Measurements from ENCODE around the gene PIH1D1. TPM values are rescaled to one million over a fixed set of nuclear protein-coding genes. Genes with fewer than 3 reads are reported as not detected.

Gene PIH1D1
- total RNA-seq, 1 donor from 2014 or later, result 54.6 TPM

DNA sequence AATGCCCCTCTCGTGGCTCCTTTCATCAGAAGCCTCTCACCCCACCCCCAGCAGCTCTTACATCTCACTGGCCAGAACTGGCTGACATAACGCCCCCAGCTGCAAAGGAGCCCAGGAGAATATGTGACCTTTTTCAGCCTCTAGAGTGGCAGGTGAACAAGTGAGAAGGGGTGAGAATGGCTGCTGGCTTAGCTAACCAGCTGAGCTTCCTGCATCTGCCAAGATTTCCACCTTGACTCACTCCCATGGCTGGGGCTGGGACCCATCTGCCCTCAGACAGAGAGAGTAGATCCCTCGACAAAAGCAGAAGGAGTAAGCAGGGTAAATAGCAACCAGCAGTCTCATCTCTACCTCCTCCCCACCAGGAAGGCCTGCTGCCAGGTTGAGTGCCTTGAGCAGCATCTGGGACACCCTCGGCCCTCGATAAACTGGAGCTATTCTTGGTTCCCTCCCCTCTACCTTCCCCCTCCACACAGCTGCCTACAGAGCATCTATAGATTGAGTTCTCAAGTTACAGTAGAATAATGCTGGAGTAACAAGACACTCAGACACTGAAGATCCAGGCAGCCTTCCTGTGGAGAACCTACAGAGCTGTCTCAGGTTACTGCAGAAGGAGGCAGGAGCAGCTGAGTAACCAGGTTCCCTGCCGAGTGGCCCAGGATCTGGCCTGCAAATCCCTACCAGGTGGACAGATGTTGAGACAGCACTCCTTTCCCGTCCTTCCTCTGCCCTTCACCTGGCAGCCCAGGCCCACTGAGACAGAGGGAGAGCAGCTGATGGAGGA, 48.0 kb downstream of the PIH1D1 start:
- peak overlapping the region; percentile 59 for H3K27ac Mint-ChIP-seq (ENCODE audit: unreplicated experiment)
- no peak overlapping the region for H3K4me3 Mint-ChIP-seq (ENCODE audit: unreplicated experiment)
- no peaks in the 10 kb centered on the region for H3K36me3 Mint-ChIP-seq (ENCODE audit: low read depth)
- no peak for TF ChIP-seq CTCF (IDR thresholded peaks at IDR 0.05)
- H3K27me3 Mint-ChIP-seq (ENCODE audit: low read depth), result peaks cover 2% of the 10 kb centered on the region
- DNase-seq (ENCODE audit: low spot score), result no peak
- H3K9me3 Mint-ChIP-seq (ENCODE audit: low read depth), result no peaks in the 10 kb centered on the region
- H3K4me1 Mint-ChIP-seq (ENCODE audit: low read depth), result peaks cover 7% of the 10 kb centered on the region

DNA sequence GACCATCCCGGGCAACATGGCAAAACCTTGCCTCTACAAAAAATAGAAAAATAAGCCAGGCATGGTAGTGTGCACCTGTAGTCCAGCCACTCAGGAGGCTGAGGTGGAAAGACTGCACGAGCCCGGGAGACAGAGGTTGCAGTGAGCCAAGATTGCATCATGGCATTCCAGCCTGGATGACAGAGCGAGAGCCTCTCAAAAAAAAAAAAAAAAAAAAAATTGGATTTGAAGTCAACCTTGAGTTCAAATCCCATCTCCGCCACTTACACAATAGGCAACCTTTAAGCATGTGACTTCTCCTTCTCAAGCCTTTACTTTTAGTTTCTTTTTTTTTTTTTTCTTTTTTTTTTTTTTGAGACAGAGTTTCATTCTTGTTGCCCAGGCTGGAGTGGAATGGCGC, 51.6 kb downstream of the PIH1D1 start:
- Mint-ChIP-seq H3K4me3 (ENCODE audit: unreplicated experiment) (no peak overlapping the region), H3K4me1 (ENCODE audit: low read depth) (peaks cover 7% of the 10 kb centered on the region), H3K9me3 (ENCODE audit: low read depth) (no peaks in the 10 kb centered on the region), H3K36me3 (ENCODE audit: low read depth) (no peaks in the 10 kb centered on the region), H3K27ac (ENCODE audit: unreplicated experiment) (no peak overlapping the region), H3K27me3 (ENCODE audit: low read depth) (peaks cover 2% of the 10 kb centered on the region)
- no peak for TF ChIP-seq CTCF (IDR thresholded peaks at IDR 0.05)
- no peak for DNase-seq (ENCODE audit: low spot score)

DNA sequence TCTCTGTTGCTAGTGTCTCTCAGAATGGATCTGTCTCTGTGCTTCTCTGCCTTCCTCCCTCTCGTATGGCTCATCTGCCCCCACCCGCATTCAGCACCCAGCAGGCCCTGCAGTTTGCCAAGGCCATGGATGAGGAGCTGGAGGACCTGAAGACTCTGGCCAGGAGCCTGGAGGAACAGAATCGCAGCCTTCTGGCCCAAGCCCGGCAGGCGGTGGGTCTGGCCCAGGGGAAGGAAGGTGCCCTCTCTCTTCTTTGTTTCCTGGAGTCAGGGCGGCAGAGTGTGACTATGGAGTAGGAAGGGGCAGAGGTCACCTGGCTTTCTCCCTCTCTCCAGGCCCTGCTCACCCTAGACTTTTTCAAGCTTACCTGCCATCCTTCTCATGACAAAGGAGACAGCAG, 52.7 kb downstream of the PIH1D1 start:
- Mint-ChIP-seq H3K36me3 (ENCODE audit: low read depth) (no peaks in the 10 kb centered on the region), H3K27ac (ENCODE audit: unreplicated experiment) (no peak overlapping the region), H3K9me3 (ENCODE audit: low read depth) (no peaks in the 10 kb centered on the region), H3K27me3 (ENCODE audit: low read depth) (peaks cover 7% of the 10 kb centered on the region), H3K4me3 (ENCODE audit: unreplicated experiment) (no peak overlapping the region), H3K4me1 (ENCODE audit: low read depth) (peaks cover 6% of the 10 kb centered on the region)
- no peak for DNase-seq (ENCODE audit: low spot score)
- no peak for TF ChIP-seq CTCF (IDR thresholded peaks at IDR 0.05)

- Mint-ChIP-seq H3K27ac (ENCODE audit: unreplicated experiment) (no peak overlapping the region), H3K27me3 (ENCODE audit: low read depth) (peaks cover 7% of the 10 kb centered on the region), H3K9me3 (ENCODE audit: low read depth) (no peaks in the 10 kb centered on the region), H3K4me1 (ENCODE audit: low read depth) (no peaks in the 10 kb centered on the region), H3K4me3 (ENCODE audit: unreplicated experiment) (no peak overlapping the region), H3K36me3 (ENCODE audit: low read depth) (no peaks in the 10 kb centered on the region)
- no peak for TF ChIP-seq CTCF (IDR thresholded peaks at IDR 0.05)
- no peak for DNase-seq (ENCODE audit: low spot score)
These were observed 53.5 kb downstream of the PIH1D1 start for GRCh38 chr19:49398001-49398615.

GRCh38 chr19:49396738-49397505, 54.7 kb downstream of the PIH1D1 start:
- H3K36me3 Mint-ChIP-seq (ENCODE audit: low read depth), result no peaks in the 10 kb centered on the region
- H3K27me3 Mint-ChIP-seq (ENCODE audit: low read depth), result peaks cover 13% of the 10 kb centered on the region
- no peak overlapping the region for H3K27ac Mint-ChIP-seq (ENCODE audit: unreplicated experiment)
- H3K4me3 Mint-ChIP-seq (ENCODE audit: unreplicated experiment), result no peak overlapping the region
- no peaks in the 10 kb centered on the region for H3K4me1 Mint-ChIP-seq (ENCODE audit: low read depth)
- no peak for DNase-seq (ENCODE audit: low spot score)
- no peak for TF ChIP-seq CTCF (IDR thresholded peaks at IDR 0.05)
- H3K9me3 Mint-ChIP-seq (ENCODE audit: low read depth), result no peaks in the 10 kb centered on the region

All from chondrocyte (in vitro differentiated cells).